Heart left ventricle (tissue), 16 donors: Measurements from ENCODE around the gene SPPL2C. TPM values are rescaled to one million over a fixed set of nuclear protein-coding genes. Genes with fewer than 3 reads are reported as not detected.

Source experiments
- ATAC-seq, 4 donors: fragments of 200-7000 bp; cut with Tn5 transposase; one replicate each; pipeline ENCODE4 v1.9.1; 2020 to 2022; ENCODE audit warnings: moderate library complexity in 4 of 4, mild to moderate bottlenecking in 3 of 4, moderate number of reproducible peaks in 1 of 4
- DNase-seq, 5 donors: peaks; one replicate each; pipeline ENCODE4 v3.0.0-alpha.2; 2020
- H3K27ac ChIP-seq, 12 donors: fragments of 200-600 bp; sonication (generic) in 4 of 12; one replicate each; pipeline versions ENCODE4 v1.5.0 to v1.8.0; 2016 to 2022; ENCODE audit warnings: mild to moderate bottlenecking in 2 of 12
- H3K27me3 ChIP-seq, 9 donors: fragments of 200-600 bp; sonication (generic) in 2 of 9; one replicate each; pipeline versions ENCODE4 v1.5.1 to v1.8.0; 2016 to 2022; ENCODE audit warnings: mild to moderate bottlenecking in 3 of 9
- H3K36me3 ChIP-seq, 9 donors: fragments of 200-600 bp; sonication (generic) in 2 of 9; one replicate each; pipeline versions ENCODE4 v1.5.0 to v1.8.0; 2018 to 2022; ENCODE audit warnings: mild to moderate bottlenecking in 2 of 9
- H3K4me1 ChIP-seq, 12 donors: fragments of 200-600 bp; sonication (generic) in 4 of 12; one replicate each; pipeline versions ENCODE4 v1.5.0 to v1.8.0; 2016 to 2022; ENCODE audit warnings: mild to moderate bottlenecking in 3 of 12
- H3K4me3 ChIP-seq, 12 donors: fragments of 200-600 bp; sonication (generic) in 4 of 12; one replicate each; pipeline versions ENCODE4 v1.5.0 to v1.8.0; 2017 to 2022; ENCODE audit warnings: mild to moderate bottlenecking in 9 of 12, moderate library complexity in 4 of 12
- H3K9me3 ChIP-seq, 12 donors: fragments of 200-600 bp; sonication (generic) in 4 of 12; one replicate each; pipeline versions ENCODE4 v1.5.0 to v1.8.0; 2016 to 2022; ENCODE audit warnings: mild to moderate bottlenecking in 1 of 12
- CTCF ChIP-seq, 12 donors: fragments of 200-600 bp; sonication (generic) in 4 of 12; IDR thresholded peaks; one replicate each; pipeline versions ENCODE4 v1.5.0 to v1.8.0; 2018 to 2022; ENCODE audit warnings: antibody characterized with exemption in 12 of 12, mild to moderate bottlenecking in 5 of 12
- POLR2A ChIP-seq, 2 donors: fragments of 450-650 bp; IDR thresholded peaks; one replicate each; pipeline ENCODE4 v1.6.1; 2017; ENCODE audit warnings: antibody characterized with exemption in 2 of 2, mild to moderate bottlenecking in 2 of 2, moderate library complexity in 2 of 2
- WGBS, 4 donors: extraction: QIAGEN DNeasy Blood & Tissue Kit in 2 of 4; methylation state at CpG; one replicate each; pipeline versions ENCODE4 v1.1.5 to v1.1.7; 2013 to 2018; 5-methylcytosine and 5-hydroxymethylcytosine counted together
- intact Hi-C, 10 donors: fragments of 100-400 bp; cut with DNase I; formaldehyde crosslinking; loops; one replicate each; pipeline versions ENCODE4 v1.11.1 to v1.14.2; 2022
- polyA plus RNA-seq, 2 donors: library from polyadenylated mRNA; stranded (reverse); fragments of 200-250 nt; gene quantifications; one replicate each; pipeline ENCODE4 v1.2.3, GENCODE V29; 2013
- total RNA-seq, 9 donors: library from RNA; depleted of rRNA in 2 of 9; stranded (reverse); fragments of >200 nt in 2 of 9; fragmentation: NEBNext Ultra II Directional in 3 of 9; extraction: Animal tissue kit (Norgen Biotek cat#: 25700) in 3 of 9; gene quantifications; one replicate each; pipeline versions ENCODE4 v1.1.0 to v1.2.4, GENCODE V29; 2016 to 2023
- donor health status: ischemic (EF 13 %, LVEDD 7.1; RV severe dilation, severe dysfunction).
- donor health status: healthy with polysubstance abuse.
- donor health status: DM: no; HTN: yes; CAD: no.
- donor health status: DM: no; HTN: no; CAD: no.
- donor health status: ischemic (EF 25% LVEDD 6.9; RV normal size, moderate dysfunction).
- donor health status: ischemic (EF 25% LVEDD 5.7; RV mildly dilated, moderate dysfunction).
- donor health status: healthy.
- donor health status: DM: yes; HTN: yes; CAD: no.
- donor health status: ischemic (EF 35%, LVEDD 5.7; RV mildly dilated, moderate dysfunction).
- donor health status: nonischemic (EF 11% LVEDD 7.7; RV severe dilation, severe dysfunction).
- donor health status: DM: yes; HTN: yes; CAD: no.
- donor health status: PGD.
- donor health status: ischemic (EF 29% LVEDD 5.4; RV normal size, mild dysfunction).
- donor health status: nonischemic (EF 23%, LVEDD 6.1; RV moderate dilation, normal function).

SPPL2C gene
- total and polyA plus RNA-seq, 11 donors, result not detected

- WGBS, 4 donors, result 78 to 85% (median 83%) methylated on average over 6 of the region's 6 CpGs
- TF ChIP-seq CTCF (IDR thresholded peaks at IDR 0.05), result no peak
- no peak for TF ChIP-seq POLR2A (IDR thresholded peaks at IDR 0.05)
Observed at GRCh38 chr17:45867171-45867570, 22.5 kb downstream of the SPPL2C start.

DNA sequence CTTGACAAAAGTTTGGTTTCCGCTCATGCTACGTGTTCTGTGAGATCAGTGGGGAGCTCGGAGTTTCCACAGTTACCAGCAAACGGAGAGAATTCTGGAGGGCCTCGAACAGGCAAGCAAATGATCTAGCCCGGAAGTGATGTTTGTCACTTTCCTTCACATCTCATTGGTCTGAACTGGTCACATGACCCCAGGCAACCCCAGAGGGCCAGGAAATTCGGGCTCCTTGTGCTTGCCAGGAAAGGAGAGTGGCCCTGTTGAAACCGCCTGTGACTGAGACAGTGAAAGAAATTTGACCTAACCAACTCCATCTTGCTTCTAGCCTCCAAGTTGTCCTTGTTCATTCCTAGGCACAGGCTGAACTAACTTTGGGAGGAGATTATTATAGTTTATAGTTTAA is 23.0 kb downstream of the SPPL2C start:
- no peak for DNase-seq
- TF ChIP-seq POLR2A (IDR thresholded peaks at IDR 0.05) (no peak), CTCF (IDR thresholded peaks at IDR 0.05) (no peak)
- Histone ChIP-seq H3K27me3 (peaks cover 0 to 42% (median 5%) of the 10 kb centered on the region in 9 donors), H3K36me3 (no peaks in the 10 kb centered on the region), H3K4me1 (no peaks in the 10 kb centered on the region), H3K27ac (no peak overlapping the region), H3K4me3 (no peak overlapping the region), H3K9me3 (no peaks in the 10 kb centered on the region)
- WGBS, 4 donors, result 57 to 76% (median 67%) methylated on average over 8 of the region's 8 CpGs
- no peak for ATAC-seq
- intact Hi-C loops, result no loop called here

More at GRCh38 chr17:45867171-45867570, 22.5 kb downstream of the SPPL2C start:
- Histone ChIP-seq H3K27ac (no peak overlapping the region), H3K4me1 (no peaks in the 10 kb centered on the region), H3K27me3 (peaks cover 0 to 36% (median 5%) of the 10 kb centered on the region in 9 donors), H3K9me3 (no peaks in the 10 kb centered on the region), H3K36me3 (no peaks in the 10 kb centered on the region), H3K4me3 (no peak overlapping the region)
- no peak for DNase-seq
- no peak for ATAC-seq
- intact Hi-C loops, result no loop called here

GRCh38 chr17:45868276-45868675 is 23.6 kb downstream of the SPPL2C start:
- 68 to 90% (median 70%) methylated on average over 5 of the region's 5 CpGs for WGBS, 4 donors
- ATAC-seq (no peak), DNase-seq (no peak)
- no peaks in the 10 kb centered on the region for H3K4me1 ChIP-seq
- no peak overlapping the region for H3K27ac ChIP-seq
- intact Hi-C loops, result no loop called here
- TF ChIP-seq CTCF (IDR thresholded peaks at IDR 0.05), result no peak
- TF ChIP-seq POLR2A (IDR thresholded peaks at IDR 0.05), result no peak
- no peak overlapping the region for H3K4me3 ChIP-seq
- no peaks in the 10 kb centered on the region for H3K36me3 ChIP-seq
- peaks cover 0 to 38% (median 5%) of the 10 kb centered on the region in 9 donors for H3K27me3 ChIP-seq
- H3K9me3 ChIP-seq, result no peaks in the 10 kb centered on the region

DNA sequence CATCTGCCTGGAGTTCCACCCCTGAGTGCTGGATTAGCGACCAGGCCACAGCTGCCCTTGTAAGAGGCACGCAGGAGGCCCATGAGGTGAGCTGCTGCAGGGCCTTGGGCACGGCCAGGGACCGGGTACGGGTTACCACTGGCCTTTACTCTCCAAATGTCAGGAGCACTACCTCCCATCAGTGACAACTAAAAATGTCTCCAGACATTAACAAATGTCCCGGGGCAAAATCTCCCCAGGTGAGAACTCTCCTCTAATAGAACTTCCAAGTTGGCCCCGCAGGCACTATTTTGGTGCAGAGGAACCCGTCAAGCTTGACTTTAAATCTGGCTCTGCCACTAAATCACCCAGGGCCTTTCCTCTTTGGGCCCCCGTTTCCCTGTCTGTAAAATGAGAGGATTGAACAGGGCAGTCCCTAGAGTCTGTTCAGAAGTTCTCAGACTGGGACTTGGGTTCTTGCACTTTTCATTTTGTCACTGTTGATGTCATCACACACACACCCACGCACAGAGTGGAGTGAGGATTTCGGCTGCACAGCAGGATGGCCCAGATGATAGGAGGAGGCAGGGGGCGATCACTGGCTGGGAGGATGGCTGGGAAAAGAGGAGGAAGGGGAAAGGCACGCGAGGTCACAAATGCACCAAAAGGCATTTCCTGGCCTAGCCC is 25.1 kb downstream of the SPPL2C start:
- Histone ChIP-seq H3K27ac (no peak overlapping the region), H3K27me3 (peaks cover 0 to 33% (median 5%) of the 10 kb centered on the region in 9 donors), H3K36me3 (no peaks in the 10 kb centered on the region), H3K9me3 (no peaks in the 10 kb centered on the region), H3K4me3 (no peak overlapping the region), H3K4me1 (no peaks in the 10 kb centered on the region)
- DNase-seq, result no peak
- WGBS, 4 donors, result 53 to 70% (median 59%) methylated on average over 13 to 14 of the region's 14 CpGs
- ATAC-seq, result no peak
- no peak for TF ChIP-seq CTCF (IDR thresholded peaks at IDR 0.05)
- no peak for TF ChIP-seq POLR2A (IDR thresholded peaks at IDR 0.05)
- intact Hi-C loops, result no loop called here
